ENCODE measurements around the gene TRAPPC14. TPM values are rescaled to one million over a fixed set of nuclear protein-coding genes. Genes with fewer than 3 reads are reported as not detected.

TRAPPC14 gene
- total and polyA plus RNA-seq, 9 of the 15 experiments (the other 6 are each of a cell fraction or from before 2014, with no cell fraction given) = 0.42 to 45.9 (median 18.2) TPM

DNA sequence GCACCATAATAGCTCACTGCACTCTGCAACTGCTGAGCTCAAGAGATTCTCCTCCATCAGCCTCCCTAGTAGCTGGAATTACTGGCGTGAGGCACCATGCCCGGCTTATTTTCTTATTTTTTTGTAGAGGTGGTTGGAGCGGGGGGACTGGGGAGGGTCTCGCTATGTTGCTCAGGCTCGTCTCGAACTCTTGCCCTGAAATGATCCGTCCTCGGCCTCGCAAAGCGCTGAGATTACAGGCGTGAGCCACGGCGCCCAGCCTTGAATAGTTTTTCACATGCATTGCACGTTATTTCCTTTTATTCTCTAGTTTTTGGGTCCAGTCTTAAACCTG is 10.3 kb downstream of the TRAPPC14 start (continued):
- TF ChIP-seq, protein P1, sequence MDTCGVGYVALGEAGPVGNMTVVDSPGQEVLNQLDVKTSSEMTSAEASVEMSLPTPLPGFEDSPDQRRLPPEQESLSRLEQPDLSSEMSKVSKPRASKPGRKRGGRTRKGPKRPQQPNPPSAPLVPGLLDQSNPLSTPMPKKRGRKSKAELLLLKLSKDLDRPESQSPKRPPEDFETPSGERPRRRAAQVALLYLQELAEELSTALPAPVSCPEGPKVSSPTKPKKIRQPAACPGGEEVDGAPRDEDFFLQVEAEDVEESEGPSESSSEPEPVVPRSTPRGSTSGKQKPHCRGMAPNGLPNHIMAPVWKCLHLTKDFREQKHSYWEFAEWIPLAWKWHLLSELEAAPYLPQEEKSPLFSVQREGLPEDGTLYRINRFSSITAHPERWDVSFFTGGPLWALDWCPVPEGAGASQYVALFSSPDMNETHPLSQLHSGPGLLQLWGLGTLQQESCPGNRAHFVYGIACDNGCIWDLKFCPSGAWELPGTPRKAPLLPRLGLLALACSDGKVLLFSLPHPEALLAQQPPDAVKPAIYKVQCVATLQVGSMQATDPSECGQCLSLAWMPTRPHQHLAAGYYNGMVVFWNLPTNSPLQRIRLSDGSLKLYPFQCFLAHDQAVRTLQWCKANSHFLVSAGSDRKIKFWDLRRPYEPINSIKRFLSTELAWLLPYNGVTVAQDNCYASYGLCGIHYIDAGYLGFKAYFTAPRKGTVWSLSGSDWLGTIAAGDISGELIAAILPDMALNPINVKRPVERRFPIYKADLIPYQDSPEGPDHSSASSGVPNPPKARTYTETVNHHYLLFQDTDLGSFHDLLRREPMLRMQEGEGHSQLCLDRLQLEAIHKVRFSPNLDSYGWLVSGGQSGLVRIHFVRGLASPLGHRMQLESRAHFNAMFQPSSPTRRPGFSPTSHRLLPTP (IDR thresholded peaks at IDR 0.05; ENCODE audit: borderline replicate concordance, extremely low read depth, insufficient read length) = peak; percentile 35
- TF ChIP-seq KDM1A (IDR thresholded peaks at IDR 0.05) (0 out of 4 replicates have a peak, but pooled peaks of 1 of the 2 experiments have one; percentile 10), SREBF2 (CRISPR knock-in tag; IDR thresholded peaks at IDR 0.05) (peak; percentile 85; the same call in 1 of the 2 replicates), ERF (CRISPR knock-in tag; IDR thresholded peaks at IDR 0.05) (0 out of 2 replicates have a peak, but pooled peaks have one; percentile 56), PTRF (tag; IDR thresholded peaks at IDR 0.05) (no peak), RBM39 (optimal IDR thresholded peaks at IDR 0.05; ENCODE audit: low read depth, low read length) (no peak), SP1 (CRISPR knock-in tag; IDR thresholded peaks at IDR 0.05) (no peak), MIER1 (IDR thresholded peaks at IDR 0.05; ENCODE audit: low read depth) (peak; percentile 41; the same call in 1 of the 2 replicates), NBN (IDR thresholded peaks at IDR 0.05; ENCODE audit: low read depth) (0 out of 2 replicates have a peak, but pooled peaks have one; percentile 40), BCL6 (CRISPR knock-in tag; IDR thresholded peaks at IDR 0.05) (no peak), ZFP36 (IDR thresholded peaks at IDR 0.05; ENCODE audit: low read depth, low read length, partially characterized antibody) (no peak), KLF6 (CRISPR knock-in tag; IDR thresholded peaks at IDR 0.05; ENCODE audit: borderline replicate concordance) (0 out of 2 replicates have a peak, but pooled peaks have one; percentile 39), RB1 (IDR thresholded peaks at IDR 0.05; ENCODE audit: low read depth) (no peak)
- TF ChIP-seq, protein P2, sequence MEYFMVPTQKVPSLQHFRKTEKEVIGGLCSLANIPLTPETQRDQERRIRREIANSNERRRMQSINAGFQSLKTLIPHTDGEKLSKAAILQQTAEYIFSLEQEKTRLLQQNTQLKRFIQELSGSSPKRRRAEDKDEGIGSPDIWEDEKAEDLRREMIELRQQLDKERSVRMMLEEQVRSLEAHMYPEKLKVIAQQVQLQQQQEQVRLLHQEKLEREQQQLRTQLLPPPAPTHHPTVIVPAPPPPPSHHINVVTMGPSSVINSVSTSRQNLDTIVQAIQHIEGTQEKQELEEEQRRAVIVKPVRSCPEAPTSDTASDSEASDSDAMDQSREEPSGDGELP (CRISPR knock-in tag; IDR thresholded peaks at IDR 0.05; ENCODE audit: borderline replicate concordance) = no peak
- TF ChIP-seq, protein P3, sequence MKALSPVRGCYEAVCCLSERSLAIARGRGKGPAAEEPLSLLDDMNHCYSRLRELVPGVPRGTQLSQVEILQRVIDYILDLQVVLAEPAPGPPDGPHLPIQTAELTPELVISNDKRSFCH (CRISPR knock-in tag; IDR thresholded peaks at IDR 0.05) = no peak
- TF ChIP-seq, protein P3 (tag; IDR thresholded peaks at IDR 0.05) = 0 out of 2 replicates have a peak, but pooled peaks have one; percentile 21
- TF ChIP-seq, protein P4, sequence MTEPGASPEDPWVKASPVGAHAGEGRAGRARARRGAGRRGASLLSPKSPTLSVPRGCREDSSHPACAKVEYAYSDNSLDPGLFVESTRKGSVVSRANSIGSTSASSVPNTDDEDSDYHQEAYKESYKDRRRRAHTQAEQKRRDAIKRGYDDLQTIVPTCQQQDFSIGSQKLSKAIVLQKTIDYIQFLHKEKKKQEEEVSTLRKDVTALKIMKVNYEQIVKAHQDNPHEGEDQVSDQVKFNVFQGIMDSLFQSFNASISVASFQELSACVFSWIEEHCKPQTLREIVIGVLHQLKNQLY (CRISPR knock-in tag; conservative IDR thresholded peaks at IDR 0.05) = no peak
- TF ChIP-seq, protein P5, sequence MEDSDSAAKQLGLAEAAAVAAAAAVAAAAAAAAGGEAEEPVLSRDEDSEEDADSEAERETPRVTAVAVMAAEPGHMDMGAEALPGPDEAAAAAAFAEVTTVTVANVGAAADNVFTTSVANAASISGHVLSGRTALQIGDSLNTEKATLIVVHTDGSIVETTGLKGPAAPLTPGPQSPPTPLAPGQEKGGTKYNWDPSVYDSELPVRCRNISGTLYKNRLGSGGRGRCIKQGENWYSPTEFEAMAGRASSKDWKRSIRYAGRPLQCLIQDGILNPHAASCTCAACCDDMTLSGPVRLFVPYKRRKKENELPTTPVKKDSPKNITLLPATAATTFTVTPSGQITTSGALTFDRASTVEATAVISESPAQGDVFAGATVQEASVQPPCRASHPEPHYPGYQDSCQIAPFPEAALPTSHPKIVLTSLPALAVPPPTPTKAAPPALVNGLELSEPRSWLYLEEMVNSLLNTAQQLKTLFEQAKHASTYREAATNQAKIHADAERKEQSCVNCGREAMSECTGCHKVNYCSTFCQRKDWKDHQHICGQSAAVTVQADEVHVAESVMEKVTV (CRISPR knock-in tag; IDR thresholded peaks at IDR 0.05) = 0 out of 2 replicates have a peak, but pooled peaks have one; percentile 6
